HepG2 (cell line): ENCODE data around the gene SCAF8. TPM values are rescaled to one million over a fixed set of nuclear protein-coding genes. Genes with fewer than 3 reads are reported as not detected.

Source experiments
- ATF7-NPFF ChIP-seq: sonication (generic); formaldehyde crosslinking; IDR thresholded peaks from 2 replicates; pipeline ENCODE4 v1.8.1; 2023; ENCODE audit warnings: mild to moderate bottlenecking, low read depth, missing genetic modification reagents, moderate library complexity
- BCL6 ChIP-seq: IDR thresholded peaks from 2 replicates; pipeline ENCODE4 v1.6.1; 2016; ENCODE audit warnings: missing genetic modification reagents, missing compliant biosample characterization
- CCAR2 ChIP-seq: fragments of 200-400 bp; formaldehyde crosslinking; optimal IDR thresholded peaks from 2 replicates; pipeline ENCODE3; 2018; ENCODE audit warnings: low read depth, mild to moderate bottlenecking, low read length, moderate library complexity
- ELF1 ChIP-seq: sonication (generic); formaldehyde crosslinking; IDR thresholded peaks from 2 replicates; pipeline ENCODE4 v1.4.0; 2020; ENCODE audit warnings: missing genetic modification reagents
- ELF3 ChIP-seq: IDR thresholded peaks from 2 replicates; pipeline ENCODE4 v1.6.1; 2016; ENCODE audit warnings: missing genetic modification reagents, missing compliant biosample characterization
- GATA4 ChIP-seq: sonication (generic); IDR thresholded peaks from 2 replicates; pipeline ENCODE4 v1.6.1; 2016; ENCODE audit warnings: antibody characterized with exemption, low read depth, borderline replicate concordance
- GPN1 ChIP-seq: sonication (generic); formaldehyde crosslinking; IDR thresholded peaks from 2 replicates; pipeline ENCODE4 v1.5.1; 2020; ENCODE audit warnings: missing genetic modification reagents, borderline replicate concordance
- HMG20A ChIP-seq: IDR thresholded peaks from 2 replicates; pipeline ENCODE4 v1.6.1; 2016; ENCODE audit warnings: borderline replicate concordance
- KMT2A ChIP-seq: sonication (generic); formaldehyde crosslinking; IDR thresholded peaks from 2 replicates; pipeline ENCODE4 v1.4.0; 2020; ENCODE audit warnings: missing genetic modification reagents
- MAZ ChIP-seq, 2 experiments: sonication (generic) in 1 of 2; formaldehyde crosslinking in 1 of 2; IDR thresholded peaks; 2 replicates each; pipeline versions ENCODE4 v1.5.0 to v1.6.1; 2012 to 2020; ENCODE audit warnings: low read depth in 2 of 2, mild to moderate bottlenecking in 2 of 2, borderline replicate concordance in 1 of 2, improper control_type of control experiment in 1 of 2, low read length in 1 of 2, missing genetic modification reagents in 1 of 2, moderate library complexity in 1 of 2
- MXD4 ChIP-seq: IDR thresholded peaks from 2 replicates; pipeline ENCODE4 v1.6.1; 2016; ENCODE audit warnings: mild to moderate bottlenecking, missing biosample characterization, missing genetic modification reagents
- NBN ChIP-seq: fragments of 450-650 bp; conservative IDR thresholded peaks from 2 replicates; pipeline ENCODE4 v1.6.1; 2017
- PHF21A ChIP-seq: sonication (generic); formaldehyde crosslinking; IDR thresholded peaks from 2 replicates; pipeline ENCODE4 v1.5.0; 2020; ENCODE audit warnings: mild to moderate bottlenecking, missing genetic modification reagents
- POLR2G ChIP-seq: fragments of 200-400 bp; formaldehyde crosslinking; IDR thresholded peaks from 2 replicates; pipeline ENCODE4 v1.6.1; 2018; ENCODE audit warnings: mild to moderate bottlenecking, low read depth, low read length, moderate library complexity
- PPARG ChIP-seq: conservative IDR thresholded peaks from 2 replicates; pipeline ENCODE4 v1.6.1; 2016; ENCODE audit warnings: missing biosample characterization, missing genetic modification reagents
- PREB ChIP-seq: sonication (generic); formaldehyde crosslinking; IDR thresholded peaks from 2 replicates; pipeline ENCODE4 v1.4.0; 2020; ENCODE audit warnings: missing genetic modification reagents
- SMAD9 ChIP-seq: sonication (generic); formaldehyde crosslinking; IDR thresholded peaks from 2 replicates; pipeline ENCODE4 v1.5.1; 2020; ENCODE audit warnings: mild to moderate bottlenecking, missing genetic modification reagents
- TBX3 ChIP-seq: fragments of 450-650 bp; IDR thresholded peaks from 2 replicates; pipeline ENCODE4 v1.6.1; 2017; ENCODE audit warnings: antibody characterized with exemption, mild to moderate bottlenecking, inconsistent platforms, borderline replicate concordance
- TFDP2 ChIP-seq: sonication (generic); formaldehyde crosslinking; IDR thresholded peaks from 2 replicates; pipeline ENCODE4 v1.4.0; 2020; ENCODE audit warnings: missing genetic modification reagents
- ZC3H13 ChIP-seq: sonication (generic); formaldehyde crosslinking; IDR thresholded peaks from 2 replicates; pipeline ENCODE4 v1.8.1; 2023; ENCODE audit warnings: mild to moderate bottlenecking, missing genetic modification reagents, moderate library complexity
- ZNF12 ChIP-seq: sonication (generic); formaldehyde crosslinking; IDR thresholded peaks from 2 replicates; pipeline ENCODE4 v1.5.0; 2020; ENCODE audit warnings: missing genetic modification reagents
- ZNF549 ChIP-seq: sonication (generic); formaldehyde crosslinking; IDR thresholded peaks from 2 replicates; pipeline ENCODE4 v1.5.0; 2020; ENCODE audit warnings: missing genetic modification reagents
- ZNF564 ChIP-seq: sonication (generic); formaldehyde crosslinking; IDR thresholded peaks from 2 replicates; pipeline ENCODE4 v1.8.1; 2023; ENCODE audit warnings: mild to moderate bottlenecking, missing genetic modification reagents
- ZNF644 ChIP-seq: IDR thresholded peaks from 2 replicates; pipeline ENCODE4 v1.6.1; 2016; ENCODE audit warnings: low read depth
- ZNF766 ChIP-seq: sonication (generic); formaldehyde crosslinking; IDR thresholded peaks from 2 replicates; pipeline ENCODE4 v1.5.0; 2020; ENCODE audit warnings: missing genetic modification reagents, borderline replicate concordance
- ZNF781 ChIP-seq: sonication (generic); formaldehyde crosslinking; IDR thresholded peaks from 2 replicates; pipeline ENCODE4 v1.5.1; 2020; ENCODE audit warnings: borderline replicate concordance, mild to moderate bottlenecking, missing genetic modification reagents; ENCODE audit errors: not compliant biosample characterization
- ZNF878 ChIP-seq: sonication (generic); formaldehyde crosslinking; IDR thresholded peaks from 2 replicates; pipeline ENCODE4 v1.8.1; 2023; ENCODE audit warnings: mild to moderate bottlenecking, missing genetic modification reagents, moderate library complexity
- ZSCAN30 ChIP-seq: sonication (generic); formaldehyde crosslinking; IDR thresholded peaks from 2 replicates; pipeline ENCODE4 v1.5.0; 2020; ENCODE audit warnings: mild to moderate bottlenecking, missing genetic modification reagents
- polyA plus RNA-seq, 8 experiments: library from polyadenylated mRNA; depleted of rRNA in 3 of 8; stranded (reverse) in 7 of 8; unstranded in 1 of 8; fragments of >200 nt; fragmentation: Illumina TruSeq in 4 of 8; extraction: Trizol in 4 of 8; gene quantifications; 2 replicates each; pipeline versions ENCODE4 v1.2.1 to v1.2.3, GENCODE V29; 2011 to 2016; ENCODE audit warnings: low read depth in 4 of 8, missing spikeins in 1 of 8, mixed read lengths in 1 of 8; ENCODE audit not compliant: insufficient read depth in 1 of 8
- total RNA-seq, 5 experiments: library from RNA; depleted of rRNA; stranded (reverse); fragments of >200 nt; fragmentation: Illumina TruSeq; extraction: Trizol; gene quantifications; 2 replicates each; pipeline ENCODE4 v1.2.3, GENCODE V29; 2016; ENCODE audit warnings: low read depth in 1 of 5
- TF ChIP-seq, protein P1 (sequence below): sonication (generic); formaldehyde crosslinking; IDR thresholded peaks from 2 replicates; pipeline ENCODE4 v1.8.1; 2023; ENCODE audit warnings: mild to moderate bottlenecking, missing genetic modification reagents, borderline replicate concordance

SCAF8 gene
- total and polyA plus RNA-seq, 2 of the 13 experiments (the other 11 are each of a cell fraction or from before 2014, with no cell fraction given): 15.3 to 40.8 TPM

- TF ChIP-seq GPN1 (CRISPR knock-in tag) (peak; percentile 85; the same call in 1 of the 2 replicates), ZNF766 (CRISPR knock-in tag) (no peak), PPARG (CRISPR knock-in tag) (no peak), ZNF12 (no peak), MAZ (IDR thresholded peaks at IDR 0.05; ENCODE audit: borderline replicate concordance, low read depth, low read length) (peak; percentile 97), MAZ (CRISPR knock-in tag; IDR thresholded peaks at IDR 0.05; ENCODE audit: low read depth) (peak; percentile 73; the same call in 1 of the 2 replicates), ZNF564 (CRISPR knock-in tag) (no peak), MXD4 (no peak), ZNF878 (CRISPR knock-in tag) (no peak; the same call in 1 of the 2 replicates), PHF21A (CRISPR knock-in tag) (peak; percentile 59), ZNF644 (no peak; the same call in 1 of the 2 replicates), ZC3H13 (no peak; the same call in 1 of the 2 replicates), KMT2A (CRISPR knock-in tag) (no peak; the same call in 1 of the 2 replicates), ZNF549 (CRISPR knock-in tag) (no peak), CCAR2 (no peak), TBX3 (no peak), ATF7-NPFF (CRISPR knock-in tag) (peak; percentile 57; the same call in 1 of the 2 replicates), ZSCAN30 (CRISPR knock-in tag) (0 out of 2 replicates have a peak, but pooled peaks have one; percentile 53), ELF1 (CRISPR knock-in tag) (peak; percentile 54), SMAD9 (no peak), GATA4 (peak; percentile 44; the same call in 1 of the 2 replicates), ZNF781 (CRISPR knock-in tag) (peak; percentile 28), POLR2G (peak; percentile 98), HMG20A (CRISPR knock-in tag) (no peak), BCL6 (CRISPR knock-in tag) (no peak; the same call in none of the 2 replicates), ELF3 (CRISPR knock-in tag) (no peak; the same call in 1 of the 2 replicates), TFDP2 (CRISPR knock-in tag) (no peak), PREB (CRISPR knock-in tag) (no peak), NBN (no peak)
- TF ChIP-seq, protein P1, sequence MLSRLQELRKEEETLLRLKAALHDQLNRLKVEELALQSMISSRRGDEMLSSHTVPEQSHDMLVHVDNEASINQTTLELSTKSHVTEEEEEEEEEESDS (CRISPR knock-in tag): no peak
Observed at GRCh38 chr6:154733626-154734382, 588 bp downstream of the SCAF8 start (continued).
